Astrocyte (in vitro differentiated cells and primary cell): Measurements from ENCODE around the gene LPCAT4.

Experiments
- CTCF ChIP-seq: IDR thresholded peaks from 2 replicates; pipeline ENCODE4 v1.5.1; 2011; ENCODE audit warnings: low read depth, mild to moderate bottlenecking, inconsistent platforms, low read length, moderate library complexity; ENCODE audit not compliant: insufficient read depth
- EZH2 ChIP-seq: IDR thresholded peaks from 2 replicates; pipeline ENCODE4 v1.6.1; 2012; ENCODE audit warnings: mild to moderate bottlenecking, low read length, inconsistent platforms; ENCODE audit not compliant: insufficient read depth

- no peak for TF ChIP-seq CTCF
- no peak for TF ChIP-seq EZH2
These were observed 12.7 kb downstream of the LPCAT4 start for GRCh38 chr15:34354286-34354685.
